Measurements from ENCODE around the gene OAT. TPM values are rescaled to one million over a fixed set of nuclear protein-coding genes. Genes with fewer than 3 reads are reported as not detected.

Gene OAT
- total RNA-seq, 1 experiment from 2014 or later = 79.8 TPM

DNA sequence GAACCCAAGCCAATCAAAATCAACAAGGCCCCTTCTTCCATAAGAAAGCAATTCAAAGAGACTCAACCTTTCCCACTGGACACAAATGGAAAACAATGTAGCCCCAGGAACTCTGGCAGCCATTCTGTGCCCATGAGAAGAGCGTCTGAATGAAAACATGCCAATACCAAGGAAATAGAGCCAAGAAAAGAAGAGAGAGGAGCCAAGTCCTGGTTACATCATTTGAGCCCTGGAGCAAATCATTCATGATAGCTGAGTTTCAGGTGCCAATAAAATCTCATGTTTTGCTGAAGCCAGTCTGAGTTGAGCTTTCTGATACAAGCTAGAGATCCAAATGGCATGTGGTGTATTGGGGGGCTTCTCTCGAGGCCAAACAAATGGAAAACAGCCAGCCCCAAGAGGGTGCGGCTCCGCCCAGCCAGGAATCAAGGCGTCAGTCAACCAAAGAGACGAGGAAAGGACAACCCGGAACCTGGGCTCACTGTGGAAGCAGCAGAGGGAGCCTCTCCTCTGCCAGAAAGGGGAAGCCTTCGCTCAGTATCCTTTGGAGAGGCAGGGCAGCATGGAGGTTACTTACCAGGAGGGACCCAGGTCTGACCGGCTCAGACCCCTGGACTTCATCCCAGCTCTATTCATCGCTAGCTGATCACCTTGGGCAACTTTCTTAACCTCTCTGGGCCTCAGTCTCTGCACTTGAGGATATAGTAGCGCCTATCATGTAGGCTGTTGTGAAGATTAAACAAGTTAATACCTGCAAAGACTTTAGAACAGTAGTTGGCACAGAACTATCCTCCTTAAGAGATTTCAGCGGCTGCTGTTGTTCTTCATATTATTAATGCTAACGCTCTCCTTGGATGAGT lies 61.8 kb downstream of the OAT start:
- no peaks in the 10 kb centered on the region for H3K79me2 ChIP-seq (ENCODE audit: low read length)
- no peaks in the 10 kb centered on the region for H3K36me3 ChIP-seq (ENCODE audit: low read depth, low read length)
- BruUV-seq (replicated peaks) = no TSS peak
- ChIA-PET POLR2A (ENCODE audit: unreplicated experiment) (no interaction called here), CTCF (no interaction called here)
- no peak overlapping the region for H3K9ac ChIP-seq (ENCODE audit: low read length)
- no peak overlapping the region for H3K27ac ChIP-seq (ENCODE audit: low read length)
- no peak for TF ChIP-seq EZH2 (IDR thresholded peaks at IDR 0.05; ENCODE audit: low read length, unreplicated experiment)
- TF ChIP-seq CTCF (conservative IDR thresholded peaks at IDR 0.05; ENCODE audit: low read depth, low read length) = no peak
- no peak for TF ChIP-seq EZH2phosphoT487 (IDR thresholded peaks at IDR 0.05; ENCODE audit: borderline replicate concordance, low read length)
- H3K4me1 ChIP-seq (ENCODE audit: insufficient read depth, low read length) = no peaks in the 10 kb centered on the region
- H3K4me2 ChIP-seq (ENCODE audit: low read length) = no peak overlapping the region
- no peak overlapping the region for H2AFZ ChIP-seq (ENCODE audit: low read length)
- ATAC-seq (no peak), DNase-seq (peak; percentile 16)
- no peaks in the 10 kb centered on the region for H3K27me3 ChIP-seq (ENCODE audit: low read length)
- H3K4me3 ChIP-seq (ENCODE audit: low read length) = no peak overlapping the region
- H3F3A ChIP-seq (ENCODE audit: low read length, unreplicated experiment) = no peaks in the 10 kb centered on the region
- H4K20me1 ChIP-seq (ENCODE audit: low read length) = no peaks in the 10 kb centered on the region
- H3K9me3 ChIP-seq (ENCODE audit: low read length) = no peaks in the 10 kb centered on the region
- intact Hi-C loops (cut with micrococcal nuclease) = no loop called here
- H3K9me2 ChIP-seq (replicated peaks; ENCODE audit: low read length) = no peaks in the 10 kb centered on the region

DNA sequence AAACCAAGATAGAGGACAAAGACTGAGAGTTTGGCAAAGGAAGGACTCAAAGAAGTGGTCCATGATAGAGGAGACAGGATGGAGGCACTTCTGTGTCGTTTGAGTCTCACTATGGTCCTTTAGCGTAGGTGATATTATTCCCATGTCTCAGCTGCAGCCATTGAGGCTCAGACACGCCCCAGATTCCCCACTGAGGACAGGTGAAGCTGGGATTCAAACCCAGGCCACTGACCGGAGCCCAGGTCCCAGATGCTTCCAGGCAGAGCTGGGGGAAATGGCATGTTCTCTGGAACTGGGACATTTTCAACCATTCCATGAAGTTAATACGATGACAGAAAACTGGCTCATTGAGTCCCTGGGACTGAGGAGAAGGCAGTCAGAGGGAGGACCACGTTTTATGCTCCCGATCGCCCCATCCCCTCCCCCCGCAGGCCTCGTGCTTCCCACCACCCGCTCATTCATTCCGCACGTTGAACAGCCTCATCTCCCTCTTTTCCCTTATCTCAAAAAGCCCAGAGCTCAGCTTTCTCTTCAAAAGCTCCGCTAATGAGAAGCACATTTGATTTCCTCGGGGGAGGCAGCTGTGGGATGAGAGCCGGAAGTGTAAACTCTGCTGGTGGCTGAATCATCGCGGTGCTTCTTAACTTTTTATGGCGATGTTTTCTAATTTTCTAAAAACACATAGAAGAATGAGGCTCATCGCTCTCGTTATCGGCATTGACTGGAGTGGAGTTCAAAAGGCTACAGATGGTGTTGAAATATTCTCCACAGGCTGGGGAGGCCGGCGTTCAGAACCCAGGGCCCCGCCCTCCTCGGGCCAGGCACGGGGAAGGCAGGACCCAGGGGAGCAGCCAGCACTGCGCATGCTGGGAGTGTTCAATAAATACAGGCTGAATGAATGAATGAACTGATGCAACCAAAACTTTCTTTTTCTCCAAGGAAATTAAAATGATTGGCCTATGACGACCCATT lies 64.0 kb downstream of the OAT start:
- TF ChIP-seq EZH2phosphoT487 (IDR thresholded peaks at IDR 0.05; ENCODE audit: borderline replicate concordance, low read length) = no peak
- no peak for TF ChIP-seq CTCF (conservative IDR thresholded peaks at IDR 0.05; ENCODE audit: low read depth, low read length)
- CTCF ChIA-PET = no interaction called here
- H3K79me2 ChIP-seq (ENCODE audit: low read length) = no peaks in the 10 kb centered on the region
- DNase-seq (no peak), ATAC-seq (no peak)
- H3K36me3 ChIP-seq (ENCODE audit: low read depth, low read length) = no peaks in the 10 kb centered on the region
- no peak overlapping the region for H2AFZ ChIP-seq (ENCODE audit: low read length)
- intact Hi-C loops (cut with micrococcal nuclease) = no loop called here
- H3K4me2 ChIP-seq (ENCODE audit: low read length) = no peak overlapping the region
- no peaks in the 10 kb centered on the region for H3K9me3 ChIP-seq (ENCODE audit: low read length)
- no peaks in the 10 kb centered on the region for H3F3A ChIP-seq (ENCODE audit: low read length, unreplicated experiment)
- H3K9me2 ChIP-seq (replicated peaks; ENCODE audit: low read length) = no peaks in the 10 kb centered on the region
- no peak overlapping the region for H3K4me3 ChIP-seq (ENCODE audit: low read length)
- H3K9ac ChIP-seq (ENCODE audit: low read length) = no peak overlapping the region
- H3K27me3 ChIP-seq (ENCODE audit: low read length) = no peaks in the 10 kb centered on the region
- no peaks in the 10 kb centered on the region for H4K20me1 ChIP-seq (ENCODE audit: low read length)
- no peaks in the 10 kb centered on the region for H3K4me1 ChIP-seq (ENCODE audit: insufficient read depth, low read length)
- H3K27ac ChIP-seq (ENCODE audit: low read length) = no peak overlapping the region
- no TSS peak for BruUV-seq (replicated peaks)
- POLR2A ChIA-PET (ENCODE audit: unreplicated experiment) = no interaction called here

Data from PC-3 (cell line).